MM.1S (cell line): Measurements from ENCODE around the gene ETV6.

Experiments used
- EZH2 ChIP-seq: fragments of 300-600 bp; sonication (generic); optimal IDR thresholded peaks from 2 replicates; pipeline ENCODE3; 2017; ENCODE audit warnings: low read depth, mild to moderate bottlenecking, antibody characterized with exemption, low read length, mixed read lengths
- EZH2phosphoT487 ChIP-seq: fragments of 300-600 bp; sonication (generic); IDR thresholded peaks from 2 replicates; pipeline ENCODE4 v1.6.1; 2018; ENCODE audit warnings: antibody characterized with exemption, low read length
- TF ChIP-seq, protein P1 (sequence below): fragments of 300-600 bp; sonication (generic); IDR thresholded peaks from 2 replicates; pipeline ENCODE4 v1.5.1; 2016; ENCODE audit warnings: antibody characterized with exemption, low read length, mixed read lengths

- TF ChIP-seq, protein P1, sequence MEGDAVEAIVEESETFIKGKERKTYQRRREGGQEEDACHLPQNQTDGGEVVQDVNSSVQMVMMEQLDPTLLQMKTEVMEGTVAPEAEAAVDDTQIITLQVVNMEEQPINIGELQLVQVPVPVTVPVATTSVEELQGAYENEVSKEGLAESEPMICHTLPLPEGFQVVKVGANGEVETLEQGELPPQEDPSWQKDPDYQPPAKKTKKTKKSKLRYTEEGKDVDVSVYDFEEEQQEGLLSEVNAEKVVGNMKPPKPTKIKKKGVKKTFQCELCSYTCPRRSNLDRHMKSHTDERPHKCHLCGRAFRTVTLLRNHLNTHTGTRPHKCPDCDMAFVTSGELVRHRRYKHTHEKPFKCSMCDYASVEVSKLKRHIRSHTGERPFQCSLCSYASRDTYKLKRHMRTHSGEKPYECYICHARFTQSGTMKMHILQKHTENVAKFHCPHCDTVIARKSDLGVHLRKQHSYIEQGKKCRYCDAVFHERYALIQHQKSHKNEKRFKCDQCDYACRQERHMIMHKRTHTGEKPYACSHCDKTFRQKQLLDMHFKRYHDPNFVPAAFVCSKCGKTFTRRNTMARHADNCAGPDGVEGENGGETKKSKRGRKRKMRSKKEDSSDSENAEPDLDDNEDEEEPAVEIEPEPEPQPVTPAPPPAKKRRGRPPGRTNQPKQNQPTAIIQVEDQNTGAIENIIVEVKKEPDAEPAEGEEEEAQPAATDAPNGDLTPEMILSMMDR, result no peak
- no peak for TF ChIP-seq EZH2phosphoT487
- no peak for TF ChIP-seq EZH2
These were observed 80.1 kb downstream of the ETV6 start for GRCh38 chr12:11729439-11730150.
